ENCODE measurements around the gene EIF5A. TPM values are rescaled to one million over a fixed set of nuclear protein-coding genes. Genes with fewer than 3 reads are reported as not detected.

EIF5A gene
- total and polyA plus RNA-seq, 9 of the 15 experiments (the other 6 are each of a cell fraction or from before 2014, with no cell fraction given), result 22.9 to 1,163 (median 772) TPM

GRCh38 chr17:7322520-7323194 lies 15.2 kb downstream of the EIF5A start (continued):
- TF ChIP-seq MGA (IDR thresholded peaks at IDR 0.05) (no peak), ATF1 (CRISPR knock-in tag; IDR thresholded peaks at IDR 0.05) (no peak), ATF1 (tag; IDR thresholded peaks at IDR 0.05) (no peak), ZNF3 (CRISPR knock-in tag; IDR thresholded peaks at IDR 0.05) (no peak), ZNF76 (CRISPR knock-in tag; IDR thresholded peaks at IDR 0.05; ENCODE audit: borderline replicate concordance) (no peak), ZBTB7A (IDR thresholded peaks at IDR 0.05; ENCODE audit: borderline replicate concordance, control insufficient read depth, low read depth, low read length) (no peak)
